IPS-18c (cell line): ENCODE data around the gene LCTL.

Experiments used
- H3K4me3 ChIP-seq: 2 replicates; pipeline ENCODE4 v1.7.0; 2013; ENCODE audit warnings: low read depth, mild to moderate bottlenecking, low read length, moderate library complexity; ENCODE audit not compliant: insufficient read depth
- H3K9me3 ChIP-seq: one replicate; pipeline ENCODE4 v1.6.1; 2013; ENCODE audit warnings: mild to moderate bottlenecking, low read length, moderate library complexity; ENCODE audit not compliant: control insufficient read depth, insufficient read depth

Gene LCTL

GRCh38 chr15:66573348-66573718 lies 7.5 kb upstream of the LCTL start:
- H3K9me3 ChIP-seq, result no peaks in the 10 kb centered on the region
- H3K4me3 ChIP-seq, result no peak overlapping the region; the same call in 1 of the 2 replicates

- H3K9me3 ChIP-seq, result no peaks in the 10 kb centered on the region
- no peak overlapping the region for H3K4me3 ChIP-seq
Measured at GRCh38 chr15:66572146-66572545, 6.3 kb upstream of the LCTL start.

DNA sequence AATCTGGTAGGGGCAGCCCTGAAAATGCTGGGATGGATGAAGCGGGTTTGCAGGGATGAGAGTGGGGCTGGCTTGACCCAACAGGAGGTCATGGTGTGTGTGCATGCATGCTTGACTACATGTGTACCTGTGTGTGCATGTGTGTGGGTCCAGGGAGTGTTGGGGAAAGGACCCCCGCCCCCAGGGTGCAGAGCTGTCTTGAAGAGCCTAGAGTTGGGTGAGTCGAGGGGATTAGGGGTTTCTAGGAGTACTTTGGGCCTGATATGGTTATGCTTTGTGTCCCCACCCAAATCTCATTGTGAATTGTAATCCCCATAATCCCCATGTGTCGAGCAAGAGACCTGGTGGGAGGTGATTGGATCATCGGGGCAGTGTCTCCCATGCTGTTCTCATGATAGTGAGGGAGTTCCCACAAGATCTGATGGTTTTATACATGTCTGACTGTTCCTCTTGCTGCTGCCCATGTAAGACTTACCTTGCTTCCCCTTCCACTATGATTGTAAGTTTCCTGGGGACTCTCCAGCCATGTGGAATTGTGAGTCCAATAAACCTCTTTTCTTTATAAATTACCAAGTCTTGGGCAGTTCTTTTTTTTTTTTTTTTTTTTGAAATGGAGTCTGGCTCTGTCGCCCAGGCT lies 5.2 kb upstream of the LCTL start:
- Histone ChIP-seq H3K9me3 (no peaks in the 10 kb centered on the region), H3K4me3 (no peak overlapping the region)

DNA sequence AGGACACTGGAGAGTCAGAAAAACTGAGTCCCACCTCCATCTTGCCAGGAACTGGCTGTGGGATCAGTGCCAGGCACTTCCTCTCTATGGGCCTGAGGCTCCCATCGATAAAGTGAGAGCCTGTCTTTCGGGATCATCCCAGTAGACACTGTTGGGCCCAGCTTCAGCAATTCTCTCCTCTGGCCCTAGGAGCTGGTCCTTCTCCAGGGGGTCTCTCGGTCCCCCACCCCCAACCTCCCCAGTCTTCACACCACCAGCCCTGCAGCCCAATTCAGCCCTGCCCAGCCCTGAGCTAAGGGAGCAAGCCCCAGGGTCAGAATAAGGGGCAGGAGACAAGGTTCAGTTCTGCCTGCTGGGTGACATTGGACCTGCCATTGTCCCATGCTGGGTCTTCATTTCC lies 4.5 kb upstream of the LCTL start:
- H3K4me3 ChIP-seq, result no peak overlapping the region
- H3K9me3 ChIP-seq, result no peaks in the 10 kb centered on the region

GRCh38 chr15:66569461-66570137 lies 3.8 kb upstream of the LCTL start:
- H3K9me3 ChIP-seq, result no peaks in the 10 kb centered on the region
- H3K4me3 ChIP-seq, result no peak overlapping the region

GRCh38 chr15:66567897-66568296 lies 2.1 kb upstream of the LCTL start:
- H3K4me3 ChIP-seq, result no peak overlapping the region
- H3K9me3 ChIP-seq, result no peaks in the 10 kb centered on the region

DNA sequence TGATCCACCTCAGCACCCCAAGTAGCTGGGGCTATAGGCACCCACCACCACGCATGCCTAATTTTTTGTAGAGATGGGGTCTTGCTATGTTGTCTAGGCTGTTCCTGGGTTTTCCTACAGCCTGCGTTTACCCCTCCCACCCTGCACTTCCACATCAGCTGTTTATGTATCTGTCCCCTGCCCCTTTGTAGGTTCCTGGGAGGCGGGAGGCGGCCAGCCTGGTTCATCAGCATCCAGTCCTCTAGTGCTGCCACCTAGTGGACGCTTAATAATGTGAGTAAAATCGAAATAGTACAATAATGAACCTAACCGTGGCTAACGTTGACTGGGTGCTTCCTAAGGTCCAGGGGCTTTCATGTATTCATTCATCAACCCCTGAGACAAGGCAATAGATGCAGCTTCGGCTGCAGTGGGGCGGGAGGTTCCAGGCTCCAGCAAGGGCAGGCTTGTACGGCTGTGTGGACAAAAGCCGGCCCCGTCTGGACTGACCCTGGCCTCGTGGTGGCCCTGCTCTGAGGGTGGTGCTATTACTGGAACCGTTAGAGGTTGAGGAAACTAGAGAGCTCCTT lies 1.2 kb upstream of the LCTL start:
- Histone ChIP-seq H3K9me3 (no peaks in the 10 kb centered on the region), H3K4me3 (no peak overlapping the region)

- Histone ChIP-seq H3K9me3 (no peaks in the 10 kb centered on the region), H3K4me3 (no peak overlapping the region; the same call in 1 of the 2 replicates)
Measured at GRCh38 chr15:66565141-66565641, 607 bp downstream of the LCTL start.

GRCh38 chr15:66564136-66565041 lies 1.4 kb downstream of the LCTL start:
- no peak overlapping the region for H3K4me3 ChIP-seq

GRCh38 chr15:66563566-66564110 lies 2.2 kb downstream of the LCTL start:
- Histone ChIP-seq H3K9me3 (no peaks in the 10 kb centered on the region), H3K4me3 (no peak overlapping the region)

More at GRCh38 chr15:66564136-66565041, 1.4 kb downstream of the LCTL start:
- no peaks in the 10 kb centered on the region for H3K9me3 ChIP-seq

GRCh38 chr15:66563126-66563525 lies 2.7 kb downstream of the LCTL start:
- no peak overlapping the region for H3K4me3 ChIP-seq
- no peaks in the 10 kb centered on the region for H3K9me3 ChIP-seq

- no peaks in the 10 kb centered on the region for H3K9me3 ChIP-seq
- no peak overlapping the region for H3K4me3 ChIP-seq
Measured at GRCh38 chr15:66560856-66561525, 4.8 kb downstream of the LCTL start.

DNA sequence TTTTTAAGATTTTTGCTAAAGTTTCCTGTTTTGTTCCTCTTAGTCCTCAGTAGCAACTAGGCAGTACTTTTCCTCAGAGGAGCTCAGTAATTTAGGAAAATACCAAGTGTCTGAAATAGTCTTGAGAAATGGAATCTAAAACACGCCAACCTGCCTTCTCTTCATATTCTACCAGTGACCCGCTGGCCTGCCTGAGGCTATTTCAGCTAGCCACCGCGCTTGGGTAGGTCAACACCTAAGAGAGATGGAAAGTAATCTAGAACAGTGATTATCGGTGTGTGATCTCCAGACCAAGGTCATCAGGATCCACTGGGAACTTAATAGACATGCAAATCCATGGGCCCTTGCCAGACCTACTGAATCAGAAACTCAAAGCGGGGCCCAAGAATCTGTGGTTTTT lies 7.5 kb downstream of the LCTL start:
- no peaks in the 10 kb centered on the region for H3K9me3 ChIP-seq
- no peak overlapping the region for H3K4me3 ChIP-seq

- Histone ChIP-seq H3K4me3 (no peak overlapping the region), H3K9me3 (no peaks in the 10 kb centered on the region)
Measured at GRCh38 chr15:66555685-66556084, 10.1 kb downstream of the LCTL start.

DNA sequence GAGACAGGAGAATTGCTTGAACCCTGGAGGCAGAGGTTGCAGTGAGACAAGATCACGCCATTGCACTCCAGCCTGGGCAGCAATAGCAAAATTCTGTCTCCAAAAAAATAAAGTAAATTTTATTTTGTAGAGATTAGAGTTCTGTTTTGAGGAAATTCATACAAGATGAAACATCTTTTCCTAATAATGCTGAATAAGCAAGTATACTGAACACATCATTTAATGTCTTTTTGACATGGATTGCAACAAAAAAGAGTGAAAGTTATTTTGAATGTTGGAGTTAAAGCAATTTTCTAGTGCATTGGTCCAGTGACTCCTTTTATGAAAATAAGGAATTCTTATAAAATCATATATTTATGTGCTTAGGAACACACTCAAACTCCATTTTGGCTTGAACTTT lies 20.5 kb downstream of the LCTL start:
- Histone ChIP-seq H3K4me3 (no peak overlapping the region), H3K9me3 (peaks cover 3% of the 10 kb centered on the region)

DNA sequence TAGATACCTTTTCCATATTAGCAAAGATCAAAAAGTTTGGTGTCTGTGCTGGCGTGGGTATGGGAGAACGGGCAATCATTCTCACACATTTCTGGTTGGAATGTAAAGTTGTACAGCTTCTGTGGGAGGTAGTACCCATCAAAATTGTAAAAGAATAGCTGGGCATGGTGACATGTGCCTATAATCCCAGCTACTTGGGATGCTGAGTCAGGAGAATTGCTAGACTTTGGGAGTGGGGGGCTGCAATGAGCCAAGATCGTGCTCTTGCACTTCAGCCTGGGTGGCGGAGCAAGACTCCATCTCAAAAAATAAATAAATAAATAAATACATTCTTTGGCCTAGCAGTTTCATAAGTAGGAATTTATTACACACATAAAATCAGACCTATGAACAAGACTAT lies 22.9 kb downstream of the LCTL start:
- H3K4me3 ChIP-seq, result no peak overlapping the region
- H3K9me3 ChIP-seq, result peaks cover 3% of the 10 kb centered on the region

GRCh38 chr15:66535056-66535455 lies 30.7 kb downstream of the LCTL start:
- no peak overlapping the region for H3K4me3 ChIP-seq
- no peaks in the 10 kb centered on the region for H3K9me3 ChIP-seq
